Central memory CD8-positive, alpha-beta T cell (primary cell): ENCODE results near the gene IFITM2.
A peak's percentile ranks its signal among the peaks of the same experiment; 100 is the strongest.
"Not testable (repeated sequence)": the region's sequence is repeated elsewhere in the genome, so short reads cannot be mapped to it uniquely, and the experiment has no call there.

ENCODE experiments used
- ATAC-seq: fragments of 150-1000 bp; cut with Tn5 transposase; replicated peaks from 2 replicates; pipeline ENCODE4 v1.10.0; 2022; ENCODE audit warnings: mild to moderate bottlenecking, moderate FRiP score, moderate number of reproducible peaks; ENCODE audit not compliant: poor library complexity, severe bottlenecking; ENCODE audit errors: extremely low read depth
- DNase-seq, 2 donors: peaks; one replicate each; pipeline ENCODE4 v3.0.0; 2021; ENCODE audit warnings: low spot score in 2 of 2
- H3K27ac Mint-ChIP-seq: one replicate; pipeline ENCODE4 v1.8.0; 2022; ENCODE audit warnings: low read depth, mild to moderate bottlenecking, moderate library complexity, mixed read lengths
- H3K27me3 Mint-ChIP-seq: one replicate; pipeline ENCODE4 v1.8.0; 2022; ENCODE audit warnings: mixed read lengths
- H3K36me3 Mint-ChIP-seq: one replicate; pipeline ENCODE4 v1.8.0; 2022; ENCODE audit warnings: mild to moderate bottlenecking, moderate library complexity, mixed read lengths; ENCODE audit not compliant: insufficient read depth
- H3K4me1 Mint-ChIP-seq: one replicate; pipeline ENCODE4 v1.8.0; 2022; ENCODE audit warnings: mixed read lengths
- H3K4me3 Mint-ChIP-seq: one replicate; pipeline ENCODE4 v1.8.0; 2022; ENCODE audit warnings: mild to moderate bottlenecking, moderate library complexity, mixed read lengths
- H3K9me3 Mint-ChIP-seq: one replicate; pipeline ENCODE4 v1.8.0; 2022; ENCODE audit warnings: mixed read lengths

The IFITM2 gene

GRCh38 chr11:319121-319887 is 11.7 kb downstream of the IFITM2 start:
- not testable (repeated sequence) for H3K27me3 Mint-ChIP-seq, DNase-seq, ATAC-seq, H3K9me3 Mint-ChIP-seq
- peak overlapping the region; percentile 63 for H3K4me3 Mint-ChIP-seq
- H3K27ac Mint-ChIP-seq: peak overlapping the region; percentile 81
- peaks cover 35% of the 10 kb centered on the region for H3K4me1 Mint-ChIP-seq
- peaks cover 35% of the 10 kb centered on the region for H3K36me3 Mint-ChIP-seq

- not testable (repeated sequence) for H3K27me3 Mint-ChIP-seq, H3K9me3 Mint-ChIP-seq, ATAC-seq, DNase-seq
- H3K4me1 Mint-ChIP-seq: peaks cover 41% of the 10 kb centered on the region
- H3K36me3 Mint-ChIP-seq: peaks cover 30% of the 10 kb centered on the region
- H3K4me3 Mint-ChIP-seq: peak overlapping the region; percentile 63
- peak overlapping the region; percentile 81 for H3K27ac Mint-ChIP-seq
Measured at GRCh38 chr11:319888-320273, 12.3 kb downstream of the IFITM2 start.

GRCh38 chr11:324156-324555 is 16.5 kb downstream of the IFITM2 start:
- DNase-seq: no peak
- H3K4me1 Mint-ChIP-seq: peaks cover 52% of the 10 kb centered on the region
- H3K9me3 Mint-ChIP-seq: no peaks in the 10 kb centered on the region
- no peaks in the 10 kb centered on the region for H3K27me3 Mint-ChIP-seq
- peaks cover 2% of the 10 kb centered on the region for H3K36me3 Mint-ChIP-seq
- H3K4me3 Mint-ChIP-seq: no peak overlapping the region
- peak overlapping the region; percentile 85 for H3K27ac Mint-ChIP-seq
- ATAC-seq: no peak

DNA sequence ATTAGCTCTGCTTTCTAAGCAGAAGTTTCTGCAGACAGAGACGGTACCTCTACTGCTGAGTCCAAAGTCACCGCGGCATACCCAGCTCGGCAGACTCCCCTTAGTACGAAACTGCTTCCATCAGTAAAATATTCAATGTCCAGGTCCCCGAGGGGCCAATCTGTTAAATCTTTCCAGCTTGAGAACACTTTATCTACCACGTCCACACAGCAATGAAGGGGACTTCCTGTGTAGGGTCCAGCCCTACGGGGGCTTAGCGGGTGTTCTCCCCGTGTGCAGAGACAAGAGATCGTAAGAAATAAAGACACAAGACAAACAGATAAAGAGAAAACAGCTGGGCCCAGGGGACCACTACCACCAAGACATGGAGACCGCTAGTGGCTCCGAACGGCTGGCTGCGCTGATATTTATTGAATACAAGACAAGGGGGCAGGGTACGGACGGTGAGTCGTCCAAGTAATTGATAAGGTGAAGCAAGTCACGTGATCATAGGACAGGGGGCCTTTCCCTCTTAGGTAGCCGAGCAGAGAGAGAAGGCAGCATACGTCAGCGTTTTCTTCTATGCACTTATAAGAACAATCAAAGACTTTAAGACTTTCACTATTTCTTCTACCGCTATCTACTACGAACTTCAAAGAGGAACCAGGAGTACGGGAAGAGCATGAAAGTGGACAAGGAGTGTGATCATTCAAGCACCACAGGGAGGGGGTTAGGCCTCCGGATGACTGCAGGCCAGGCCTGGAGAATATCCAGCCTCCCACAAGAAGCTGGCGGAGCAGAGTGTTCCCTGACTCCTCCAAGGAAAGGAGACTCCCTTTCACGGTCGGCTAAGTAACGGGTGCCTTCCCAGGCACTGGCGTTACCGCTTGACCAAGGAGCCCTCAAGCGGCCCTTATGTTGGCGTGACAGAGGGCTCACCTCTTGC is 17.2 kb downstream of the IFITM2 start:
- not testable (repeated sequence) for H3K9me3 Mint-ChIP-seq, H3K36me3 Mint-ChIP-seq, H3K27me3 Mint-ChIP-seq, ATAC-seq, DNase-seq
- Mint-ChIP-seq H3K4me1 (peaks cover 53% of the 10 kb centered on the region), H3K4me3 (peak overlapping the region; percentile 45), H3K27ac (peak overlapping the region; percentile 85)

DNA sequence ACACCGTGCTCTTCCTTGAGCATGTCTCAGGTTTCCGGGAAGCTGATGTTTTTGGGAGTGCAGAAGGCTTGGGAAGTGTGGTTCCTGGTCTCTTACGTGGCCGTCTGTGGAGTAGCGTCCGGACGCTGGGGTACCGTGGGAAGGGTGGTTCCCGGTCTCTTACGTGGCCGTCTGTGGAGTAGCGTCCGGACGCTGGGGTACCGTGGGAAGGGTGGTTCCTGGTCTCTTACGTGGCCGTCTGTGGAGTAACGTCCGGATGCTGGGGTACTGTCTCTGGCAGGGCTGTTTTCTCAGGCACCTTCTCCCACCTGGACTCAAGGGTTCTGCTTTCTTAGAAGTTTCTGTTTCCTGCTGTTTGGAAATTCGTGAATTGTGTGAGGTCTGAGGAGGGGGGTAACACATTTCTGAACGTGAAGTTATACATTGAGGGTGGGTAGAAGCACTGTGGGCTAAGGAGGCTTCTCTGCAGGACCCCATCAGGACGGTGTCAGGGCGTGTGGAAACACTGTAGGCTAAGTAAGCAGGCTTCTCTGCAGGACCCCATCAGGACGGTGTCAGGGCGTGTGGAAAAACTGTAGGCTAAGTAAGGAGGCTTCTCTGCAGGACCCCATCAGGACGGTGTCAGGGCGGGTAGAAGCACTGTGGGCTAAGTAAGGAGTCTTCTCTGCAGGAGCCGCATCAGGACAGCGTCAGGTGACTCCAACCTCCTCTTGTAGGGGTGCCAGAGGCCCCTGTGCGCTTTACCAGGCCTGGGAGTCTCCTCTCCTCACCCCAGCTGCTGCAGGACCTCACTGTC is 18.4 kb downstream of the IFITM2 start:
- no peaks in the 10 kb centered on the region for H3K27me3 Mint-ChIP-seq
- H3K9me3 Mint-ChIP-seq: no peaks in the 10 kb centered on the region
- DNase-seq (no peak), ATAC-seq (no peak)
- H3K4me3 Mint-ChIP-seq: peak overlapping the region; percentile 61
- peaks cover 53% of the 10 kb centered on the region for H3K4me1 Mint-ChIP-seq
- no peaks in the 10 kb centered on the region for H3K36me3 Mint-ChIP-seq
- H3K27ac Mint-ChIP-seq: peak overlapping the region; percentile 86

GRCh38 chr11:326592-326841 is 18.9 kb downstream of the IFITM2 start:
- H3K36me3 Mint-ChIP-seq: no peaks in the 10 kb centered on the region
- H3K9me3 Mint-ChIP-seq: no peaks in the 10 kb centered on the region
- H3K27ac Mint-ChIP-seq: peak overlapping the region; percentile 86
- ATAC-seq: no peak
- H3K27me3 Mint-ChIP-seq: no peaks in the 10 kb centered on the region
- no peak for DNase-seq
- H3K4me3 Mint-ChIP-seq: peak overlapping the region; percentile 61
- H3K4me1 Mint-ChIP-seq: peaks cover 57% of the 10 kb centered on the region

GRCh38 chr11:326842-327580 is 19.4 kb downstream of the IFITM2 start:
- DNase-seq (peak in 1 of 2 donors; percentile 73), ATAC-seq (peak; percentile 71)
- H3K4me1 Mint-ChIP-seq: peaks cover 59% of the 10 kb centered on the region
- peak overlapping the region; percentile 86 for H3K27ac Mint-ChIP-seq
- H3K9me3 Mint-ChIP-seq: no peaks in the 10 kb centered on the region
- no peaks in the 10 kb centered on the region for H3K27me3 Mint-ChIP-seq
- H3K4me3 Mint-ChIP-seq: peak overlapping the region; percentile 61
- H3K36me3 Mint-ChIP-seq: no peaks in the 10 kb centered on the region

GRCh38 chr11:327581-327923 is 19.9 kb downstream of the IFITM2 start:
- Mint-ChIP-seq H3K36me3 (no peaks in the 10 kb centered on the region), H3K27me3 (no peaks in the 10 kb centered on the region), H3K4me1 (peaks cover 59% of the 10 kb centered on the region), H3K9me3 (no peaks in the 10 kb centered on the region), H3K27ac (peak overlapping the region; percentile 86), H3K4me3 (peak overlapping the region; percentile 61)
- ATAC-seq (no peak), DNase-seq (no peak)

DNA sequence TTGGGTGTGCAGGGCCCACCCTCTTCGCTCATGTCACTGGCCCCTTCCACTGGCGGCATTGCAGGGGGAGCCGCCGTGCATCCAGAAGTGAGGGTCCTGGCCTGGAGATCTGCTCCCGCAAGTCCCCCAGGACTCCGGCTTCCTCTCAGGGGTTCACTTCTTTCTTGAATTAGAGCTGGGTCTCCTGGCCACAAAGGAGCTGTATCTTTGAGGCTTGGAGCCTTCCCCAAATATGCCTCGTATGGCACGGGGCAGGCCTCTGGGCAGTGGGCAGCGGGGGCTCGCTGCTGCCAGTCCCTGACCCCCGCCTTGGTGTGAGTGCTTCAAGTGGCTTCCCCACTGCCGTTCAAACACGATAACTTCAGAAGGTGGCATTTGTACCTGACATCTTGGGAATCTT is 20.4 kb downstream of the IFITM2 start:
- Mint-ChIP-seq H3K9me3 (no peaks in the 10 kb centered on the region), H3K27me3 (no peaks in the 10 kb centered on the region), H3K36me3 (peaks cover 1% of the 10 kb centered on the region), H3K27ac (no peak overlapping the region), H3K4me1 (peaks cover 59% of the 10 kb centered on the region), H3K4me3 (no peak overlapping the region)
- no peak for DNase-seq
- no peak for ATAC-seq

GRCh38 chr11:328516-329100 is 21.0 kb downstream of the IFITM2 start:
- peaks cover 59% of the 10 kb centered on the region for H3K4me1 Mint-ChIP-seq
- ATAC-seq: not testable (repeated sequence)

GRCh38 chr11:329886-330253 is 22.3 kb downstream of the IFITM2 start:
- H3K36me3 Mint-ChIP-seq: peaks cover 1% of the 10 kb centered on the region
- ATAC-seq: no peak
- H3K27ac Mint-ChIP-seq: no peak overlapping the region
- H3K4me3 Mint-ChIP-seq: peak overlapping the region; percentile 42
- no peaks in the 10 kb centered on the region for H3K27me3 Mint-ChIP-seq
- DNase-seq: no peak
- H3K9me3 Mint-ChIP-seq: no peaks in the 10 kb centered on the region
- peaks cover 54% of the 10 kb centered on the region for H3K4me1 Mint-ChIP-seq

More at GRCh38 chr11:328516-329100, 21.0 kb downstream of the IFITM2 start:
- not testable (repeated sequence) for H3K36me3 Mint-ChIP-seq, DNase-seq, H3K27me3 Mint-ChIP-seq, H3K4me3 Mint-ChIP-seq, H3K9me3 Mint-ChIP-seq
- H3K27ac Mint-ChIP-seq: peak overlapping the region; percentile 72

- H3K36me3 Mint-ChIP-seq: peaks cover 1% of the 10 kb centered on the region
- ATAC-seq (no peak), DNase-seq (no peak)
- H3K9me3 Mint-ChIP-seq: no peaks in the 10 kb centered on the region
- peaks cover 51% of the 10 kb centered on the region for H3K4me1 Mint-ChIP-seq
- H3K27ac Mint-ChIP-seq: no peak overlapping the region
- H3K27me3 Mint-ChIP-seq: no peaks in the 10 kb centered on the region
- peak overlapping the region; percentile 72 for H3K4me3 Mint-ChIP-seq
Measured at GRCh38 chr11:330307-330693, 22.7 kb downstream of the IFITM2 start.
